Mucosa of rectum (tissue), 2 donors: ENCODE measurements around the gene CACNA1I.

Experiments
- H3K27ac ChIP-seq, 2 donors: one replicate each; pipeline ENCODE4 v1.7.0; 2013; ENCODE audit warnings: inconsistent platforms in 2 of 2, low read depth in 2 of 2, low read length in 2 of 2
- H3K27me3 ChIP-seq, 2 donors: one replicate each; pipeline ENCODE4 v1.7.0; 2013; ENCODE audit warnings: low read length in 2 of 2; ENCODE audit not compliant: control insufficient read depth in 2 of 2, insufficient read depth in 2 of 2
- H3K36me3 ChIP-seq, 2 donors: one replicate each; pipeline ENCODE4 v1.7.0; 2013; ENCODE audit warnings: low read length in 2 of 2; ENCODE audit not compliant: control insufficient read depth in 2 of 2, insufficient read depth in 2 of 2
- H3K4me1 ChIP-seq, 2 donors: one replicate each; pipeline ENCODE4 v1.7.0; 2013; ENCODE audit warnings: low read length in 2 of 2, mild to moderate bottlenecking in 1 of 2; ENCODE audit not compliant: control insufficient read depth in 2 of 2, insufficient read depth in 2 of 2
- H3K4me3 ChIP-seq, 2 donors: one replicate each; pipeline ENCODE4 v1.7.0; 2013; ENCODE audit warnings: low read length in 2 of 2
- H3K9ac ChIP-seq, 2 donors: one replicate each; pipeline ENCODE4 v1.7.0; 2013; ENCODE audit warnings: low read length in 2 of 2, low read depth in 1 of 2, mild to moderate bottlenecking in 1 of 2
- H3K9me3 ChIP-seq, 2 donors: one replicate each; pipeline ENCODE4 v1.7.0; 2013; ENCODE audit warnings: low read length in 2 of 2; ENCODE audit not compliant: control insufficient read depth in 2 of 2
- donor health status: healthy.
- donor health status: Normal muscosa, but diverticular disease.

CACNA1I gene

GRCh38 chr22:39706376-39707140, 136.0 kb downstream of the CACNA1I start:
- Histone ChIP-seq H3K4me1 (peaks cover 0 to 2% of the 10 kb centered on the region in 2 donors), H3K4me3 (no peak overlapping the region), H3K27ac (no peak overlapping the region), H3K36me3 (no peaks in the 10 kb centered on the region), H3K27me3 (no peaks in the 10 kb centered on the region), H3K9me3 (no peaks in the 10 kb centered on the region), H3K9ac (no peak overlapping the region)

GRCh38 chr22:39707351-39707750, 136.8 kb downstream of the CACNA1I start:
- Histone ChIP-seq H3K27me3 (no peaks in the 10 kb centered on the region), H3K36me3 (no peaks in the 10 kb centered on the region), H3K9ac (no peak overlapping the region), H3K27ac (no peak overlapping the region), H3K4me1 (peaks cover 0 to 2% of the 10 kb centered on the region in 2 donors), H3K4me3 (no peak overlapping the region), H3K9me3 (no peaks in the 10 kb centered on the region)

- H3K27me3 ChIP-seq = no peaks in the 10 kb centered on the region
- no peak overlapping the region for H3K9ac ChIP-seq
- peaks cover 0 to 2% of the 10 kb centered on the region in 2 donors for H3K4me1 ChIP-seq
- H3K36me3 ChIP-seq = no peaks in the 10 kb centered on the region
- H3K27ac ChIP-seq = no peak overlapping the region
- H3K4me3 ChIP-seq = no peak overlapping the region
- H3K9me3 ChIP-seq = no peaks in the 10 kb centered on the region
Measured at GRCh38 chr22:39707816-39708215, 137.3 kb downstream of the CACNA1I start.

GRCh38 chr22:39710380-39711150, 140.0 kb downstream of the CACNA1I start:
- Histone ChIP-seq H3K9ac (no peak overlapping the region), H3K4me3 (no peak overlapping the region), H3K27me3 (no peaks in the 10 kb centered on the region), H3K27ac (no peak overlapping the region), H3K9me3 (no peaks in the 10 kb centered on the region), H3K36me3 (no peaks in the 10 kb centered on the region), H3K4me1 (no peaks in the 10 kb centered on the region)

GRCh38 chr22:39712081-39712480, 141.5 kb downstream of the CACNA1I start:
- Histone ChIP-seq H3K4me1 (no peaks in the 10 kb centered on the region), H3K36me3 (no peaks in the 10 kb centered on the region), H3K27me3 (no peaks in the 10 kb centered on the region), H3K4me3 (no peak overlapping the region), H3K9ac (no peak overlapping the region), H3K9me3 (no peaks in the 10 kb centered on the region), H3K27ac (no peak overlapping the region)

- Histone ChIP-seq H3K36me3 (no peaks in the 10 kb centered on the region), H3K4me1 (no peaks in the 10 kb centered on the region), H3K4me3 (no peak overlapping the region), H3K9ac (no peak overlapping the region), H3K9me3 (no peaks in the 10 kb centered on the region), H3K27ac (no peak overlapping the region), H3K27me3 (no peaks in the 10 kb centered on the region)
Measured at GRCh38 chr22:39712751-39713525, 142.4 kb downstream of the CACNA1I start.

GRCh38 chr22:39713799-39714290, 143.3 kb downstream of the CACNA1I start:
- H3K9me3 ChIP-seq = no peaks in the 10 kb centered on the region
- no peaks in the 10 kb centered on the region for H3K36me3 ChIP-seq
- no peak overlapping the region for H3K4me3 ChIP-seq
- no peak overlapping the region for H3K9ac ChIP-seq
- no peak overlapping the region for H3K27ac ChIP-seq
- peaks cover 4 to 5% of the 10 kb centered on the region in 2 donors for H3K4me1 ChIP-seq
- H3K27me3 ChIP-seq = no peaks in the 10 kb centered on the region

- H3K4me3 ChIP-seq = no peak overlapping the region
Measured at GRCh38 chr22:39714321-39714720, 143.8 kb downstream of the CACNA1I start.

GRCh38 chr22:39715778-39716495, 145.4 kb downstream of the CACNA1I start:
- Histone ChIP-seq H3K9me3 (no peaks in the 10 kb centered on the region), H3K27me3 (no peaks in the 10 kb centered on the region), H3K4me3 (no peak overlapping the region), H3K4me1 (peaks cover 5 to 6% of the 10 kb centered on the region in 2 donors), H3K36me3 (no peaks in the 10 kb centered on the region), H3K9ac (no peak overlapping the region), H3K27ac (no peak overlapping the region)

More at GRCh38 chr22:39714321-39714720, 143.8 kb downstream of the CACNA1I start:
- Histone ChIP-seq H3K9ac (no peak overlapping the region), H3K27ac (no peak overlapping the region), H3K9me3 (no peaks in the 10 kb centered on the region), H3K36me3 (no peaks in the 10 kb centered on the region), H3K4me1 (peaks cover 5 to 6% of the 10 kb centered on the region in 2 donors), H3K27me3 (no peaks in the 10 kb centered on the region)
